ENCODE results near the gene PIP5K1B.

Gene PIP5K1B

DNA sequence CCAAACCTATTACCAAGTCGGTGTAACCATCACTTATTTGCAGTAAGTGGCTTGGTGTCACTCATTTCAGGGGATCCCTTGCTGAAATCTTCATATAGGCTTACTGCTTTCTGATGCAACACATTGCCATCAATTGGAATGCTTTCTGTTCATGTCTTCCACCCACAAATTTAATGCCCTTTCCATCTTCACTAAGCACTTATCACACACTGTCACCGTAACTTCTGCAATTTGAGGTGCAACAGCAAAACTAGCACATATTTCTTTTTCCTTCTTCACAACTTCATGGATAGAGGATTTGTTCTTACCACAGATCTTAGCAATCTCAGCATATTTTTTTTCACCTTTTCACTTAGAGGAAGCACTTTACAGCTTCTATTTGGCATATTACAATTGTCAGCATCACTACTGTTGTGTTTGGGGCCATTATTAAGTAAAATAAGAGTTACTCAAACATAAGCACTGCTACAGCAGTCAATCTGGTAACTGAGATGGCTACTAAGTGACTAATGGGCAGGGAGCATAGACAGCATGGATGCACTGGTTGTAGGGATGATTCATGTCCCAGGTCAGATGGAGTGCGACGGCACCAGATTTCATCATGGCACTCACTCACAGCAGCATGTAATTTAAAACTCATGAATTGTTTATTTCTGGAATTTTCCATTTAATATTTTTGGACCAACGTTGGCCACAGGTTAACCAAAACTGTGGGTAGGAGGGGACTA is 70.1 kb downstream of the PIP5K1B start:
- DNase-seq (ENCODE audit: low read depth), result no peak

GRCh38 chr9:68777070-68777763 is 72.2 kb downstream of the PIP5K1B start:
- no peak for DNase-seq (ENCODE audit: low read depth)

DNA sequence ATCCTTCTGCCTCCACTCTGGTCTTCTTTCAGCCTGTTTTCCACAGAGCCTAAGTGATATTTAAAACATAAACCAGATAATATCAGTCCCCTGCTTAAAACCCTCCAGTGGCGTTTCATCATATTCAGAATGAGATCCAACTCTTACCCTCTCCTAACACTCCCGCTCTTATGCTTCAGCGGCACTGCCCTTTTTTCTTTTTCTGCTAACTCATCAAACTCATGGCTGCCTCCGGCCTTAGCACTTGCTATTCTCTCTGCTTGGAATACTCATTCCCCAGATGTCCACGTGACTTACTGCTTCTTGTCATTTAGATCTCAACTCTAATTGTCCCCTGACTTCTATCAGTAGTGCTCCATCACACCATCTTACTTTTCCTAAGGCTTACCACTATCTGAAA is 73.6 kb downstream of the PIP5K1B start:
- no peak for DNase-seq (ENCODE audit: low read depth)

GRCh38 chr9:68779558-68780379 is 74.7 kb downstream of the PIP5K1B start:
- peak; percentile 89 for DNase-seq (ENCODE audit: low read depth)

DNA sequence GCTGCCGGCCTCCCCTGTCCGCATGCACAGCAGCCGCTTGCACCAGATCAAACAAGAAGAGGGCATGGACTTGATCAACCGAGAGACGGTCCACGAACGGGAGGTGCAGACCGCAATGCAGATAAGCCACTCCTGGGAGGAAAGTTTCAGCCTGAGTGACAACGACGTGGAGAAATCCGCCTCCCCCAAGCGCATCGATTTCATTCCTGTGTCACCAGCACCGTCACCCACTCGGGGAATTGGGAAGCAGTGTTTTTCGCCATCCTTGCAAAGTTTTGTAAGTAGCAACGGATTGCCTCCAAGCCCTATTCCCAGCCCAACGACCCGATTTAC is 75.3 kb downstream of the PIP5K1B start:
- no peak for DNase-seq (ENCODE audit: low read depth)

DNA sequence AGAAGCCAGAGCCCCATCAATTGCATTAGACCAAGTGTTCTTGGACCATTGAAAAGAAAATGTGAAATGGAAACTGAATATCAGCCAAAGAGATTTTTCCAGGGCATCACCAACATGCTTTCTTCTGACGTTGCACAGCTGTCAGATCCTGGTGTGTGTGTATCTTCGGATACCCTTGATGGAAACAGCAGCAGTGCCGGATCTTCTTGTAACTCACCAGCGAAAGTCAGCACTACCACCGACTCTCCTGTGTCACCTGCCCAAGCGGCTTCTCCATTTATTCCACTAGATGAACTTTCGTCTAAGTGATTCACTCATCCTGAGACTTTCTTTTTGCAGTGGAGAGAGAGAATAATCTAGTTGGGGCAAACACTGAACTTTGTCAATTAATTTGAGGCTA is 75.7 kb downstream of the PIP5K1B start:
- no peak for DNase-seq (ENCODE audit: low read depth)

GRCh38 chr9:68781928-68782327 is 76.9 kb downstream of the PIP5K1B start:
- no peak for DNase-seq (ENCODE audit: low read depth)

GRCh38 chr9:68782546-68782945 is 77.5 kb downstream of the PIP5K1B start:
- no peak for DNase-seq (ENCODE audit: low read depth)

DNA sequence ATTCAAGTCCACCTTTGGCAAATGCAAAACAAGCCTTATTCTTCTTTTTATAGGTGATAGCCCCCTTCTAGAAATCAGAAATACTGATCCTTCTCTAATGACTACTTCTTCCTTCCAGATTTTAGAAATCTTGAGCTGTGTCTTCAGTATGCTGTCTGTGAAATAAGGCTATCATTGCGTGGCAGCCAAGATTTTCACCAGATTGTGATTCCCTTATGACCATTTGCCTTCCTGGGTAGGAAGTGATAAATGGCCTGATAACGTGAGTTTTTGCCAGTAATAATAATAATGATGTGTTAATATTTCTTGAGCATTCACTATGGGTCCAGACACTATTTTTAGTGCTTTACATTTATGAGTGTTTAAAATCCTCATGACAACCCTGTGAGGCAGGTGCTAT is 80.9 kb downstream of the PIP5K1B start:
- no peak for DNase-seq (ENCODE audit: low read depth)

- no peak for DNase-seq (ENCODE audit: low read depth)
These were observed 86.1 kb downstream of the PIP5K1B start for GRCh38 chr9:68791169-68791568.

DNA sequence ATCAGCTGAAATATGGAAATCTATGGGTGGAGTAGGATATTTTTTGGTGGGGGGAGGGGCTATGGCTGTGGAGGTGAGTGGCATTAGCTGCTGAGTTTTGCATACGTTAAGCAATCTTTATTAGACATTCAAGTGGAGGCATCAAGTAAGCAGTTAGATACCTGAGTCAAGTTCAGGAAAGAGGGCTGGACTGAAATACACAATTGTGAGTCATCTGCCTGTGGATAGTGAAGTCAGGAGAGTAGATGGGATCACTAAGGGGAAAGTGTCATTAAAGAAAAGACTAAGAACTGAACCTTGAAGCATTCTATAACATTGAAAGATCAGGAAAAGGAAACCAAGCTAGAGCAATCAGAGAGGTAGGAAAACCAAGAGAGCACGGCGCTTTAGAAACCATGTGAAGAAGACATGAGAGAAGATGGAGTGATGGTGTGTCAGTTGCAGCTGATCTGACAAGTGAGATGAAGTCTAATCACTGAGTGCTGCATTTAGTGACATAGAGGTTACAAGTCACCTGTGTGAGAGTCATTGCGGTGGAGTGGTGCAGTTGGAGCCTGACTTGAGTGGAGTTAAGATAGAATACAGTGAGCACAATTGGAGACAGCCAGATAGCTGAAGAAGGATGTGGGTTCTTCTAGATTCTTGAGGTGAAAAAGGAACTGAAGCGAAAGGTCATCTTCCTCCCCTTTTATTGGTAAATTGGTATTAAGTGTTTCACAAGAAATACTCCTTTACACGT is 88.7 kb downstream of the PIP5K1B start:
- no peak for DNase-seq (ENCODE audit: low read depth)

GRCh38 chr9:68794898-68795297 is 89.9 kb downstream of the PIP5K1B start:
- no peak for DNase-seq (ENCODE audit: low read depth)

DNA sequence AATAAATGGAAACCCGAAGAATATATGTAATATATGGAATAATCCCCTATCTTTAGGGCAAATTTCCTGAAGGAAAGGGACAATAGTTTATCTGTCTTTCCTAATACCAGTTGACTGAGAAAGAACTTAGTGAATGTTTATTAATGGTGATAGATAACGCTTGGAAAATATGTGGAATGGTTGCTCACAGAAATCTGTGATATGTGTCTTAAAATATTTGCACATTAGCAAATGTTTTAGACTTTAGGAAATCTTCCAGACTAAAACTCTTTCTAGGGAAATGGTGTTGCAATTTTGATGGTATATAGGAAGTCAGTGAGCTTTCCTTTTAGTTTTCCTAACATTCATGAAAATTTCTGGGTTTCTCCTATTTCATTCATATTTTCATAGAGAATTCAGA is 90.4 kb downstream of the PIP5K1B start:
- no peak for DNase-seq (ENCODE audit: low read depth)

- DNase-seq (ENCODE audit: low read depth), result no peak
These were observed 92.1 kb downstream of the PIP5K1B start for GRCh38 chr9:68797116-68797515.

DNA sequence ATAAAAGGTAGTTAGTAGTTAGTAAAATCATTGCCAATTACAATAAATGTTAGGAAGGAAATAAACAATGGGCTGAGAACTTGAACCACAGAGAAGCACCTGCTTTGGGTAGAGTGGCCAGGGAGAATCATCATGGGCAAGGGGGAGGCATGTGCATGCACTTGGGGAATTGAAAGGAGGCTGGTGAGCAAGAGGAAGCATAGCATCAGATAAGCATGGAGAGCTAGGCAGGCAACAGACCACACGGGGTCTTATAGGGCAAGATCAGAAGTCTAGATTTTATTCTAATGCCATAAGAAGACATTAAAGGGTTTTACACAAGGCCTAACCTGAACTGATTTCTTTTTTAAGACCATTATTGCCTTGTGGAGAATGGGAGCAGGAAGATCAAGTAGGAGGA is 93.4 kb downstream of the PIP5K1B start:
- DNase-seq (ENCODE audit: low read depth), result no peak

DNA sequence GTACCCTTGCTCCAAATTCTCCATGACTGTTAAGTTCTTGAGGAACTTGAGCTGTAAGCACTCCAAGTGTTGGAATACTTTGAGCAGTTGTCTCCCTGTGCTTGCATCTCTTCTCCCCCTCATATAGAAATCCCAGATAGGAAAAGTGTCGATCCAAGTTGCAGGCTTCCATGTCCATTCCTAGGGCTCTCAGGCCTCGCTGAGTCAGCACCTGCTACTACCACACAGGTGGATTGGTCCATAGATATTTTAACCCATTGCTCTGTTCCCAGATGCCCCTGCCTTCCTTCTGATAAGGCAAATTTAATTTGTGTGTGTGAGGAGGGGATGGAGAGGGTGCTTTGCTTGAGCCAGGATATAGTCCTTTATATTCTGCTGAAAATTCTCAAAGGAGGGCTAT is 95.8 kb downstream of the PIP5K1B start:
- no peak for DNase-seq (ENCODE audit: low read depth)

DNA sequence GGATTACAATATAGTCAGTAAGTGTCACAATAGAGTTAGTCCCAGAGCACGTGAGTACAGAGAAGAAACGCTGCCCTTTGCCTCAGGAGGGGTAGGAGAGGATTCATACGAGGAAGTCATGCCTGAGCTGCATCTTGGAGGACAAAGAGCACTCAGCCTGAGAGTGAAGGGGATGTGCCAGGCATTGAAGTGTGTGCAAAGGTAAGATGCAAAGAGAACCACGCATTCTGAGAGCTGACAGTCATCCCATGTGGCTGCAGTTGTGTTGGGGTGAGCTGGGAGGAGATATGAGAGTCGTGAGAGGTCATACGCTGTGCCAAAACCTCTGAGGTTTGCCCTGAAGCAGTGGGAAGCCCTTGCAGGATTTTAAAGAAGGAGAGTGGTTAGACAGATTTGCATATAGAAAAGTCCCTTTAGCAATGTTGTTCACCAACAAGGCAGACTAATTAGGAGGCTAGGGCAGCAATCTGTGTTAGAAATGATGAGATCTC is 97.5 kb downstream of the PIP5K1B start:
- no peak for DNase-seq (ENCODE audit: low read depth)

- DNase-seq (ENCODE audit: low read depth), result no peak
These were observed 100.2 kb downstream of the PIP5K1B start for GRCh38 chr9:68804911-68805889.

DNA sequence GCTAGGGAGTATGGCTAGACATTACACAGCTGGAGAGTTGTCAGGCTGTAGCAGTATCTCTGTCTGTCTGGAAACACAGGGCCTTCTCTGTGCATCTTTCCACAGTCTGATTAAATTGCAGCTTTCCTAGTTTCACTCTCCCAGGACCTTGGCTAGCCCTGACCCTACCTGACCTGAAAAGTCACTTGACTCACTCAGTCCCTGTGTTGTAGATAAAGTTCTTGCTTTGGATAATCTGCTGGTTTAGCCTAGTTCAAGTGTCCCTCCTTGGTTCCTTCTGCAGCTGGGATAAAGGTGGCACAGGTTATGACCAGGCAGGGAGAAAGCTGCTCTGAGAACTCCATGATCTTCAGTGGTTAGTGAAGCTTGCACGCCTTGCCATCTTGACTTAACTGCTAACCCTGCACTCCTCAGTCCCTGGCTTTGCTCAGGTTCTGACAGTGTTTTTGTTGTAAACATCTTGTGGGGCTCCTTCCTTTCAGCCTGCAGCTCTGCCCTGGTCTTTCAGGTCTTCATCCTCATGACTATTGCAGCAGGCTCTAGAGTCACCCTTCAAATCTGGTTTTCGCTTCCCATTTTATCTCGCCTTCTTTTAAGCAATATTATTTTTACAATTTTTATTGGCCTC is 101.0 kb downstream of the PIP5K1B start:
- no peak for DNase-seq (ENCODE audit: low read depth)

- DNase-seq (ENCODE audit: low read depth), result no peak
These were observed 103.4 kb downstream of the PIP5K1B start for GRCh38 chr9:68808338-68808890.
